AG04450 (cell line): ENCODE data around the gene CDK11A. TPM values are rescaled to one million over a fixed set of nuclear protein-coding genes. Genes with fewer than 3 reads are reported as not detected.
"Not testable (repeated sequence)": the region's sequence is repeated elsewhere in the genome, so short reads cannot be mapped to it uniquely, and the experiment has no call there.

Experiments used
- CTCF ChIA-PET: fragments of 300-600, 350-600 bp; formaldehyde crosslinking; extraction: SDS; loops from one replicate; lab custom pipeline; 2022; ENCODE audit warnings: antibody characterized with exemption, inconsistent platforms; lab: Charles Lee
- POLR2A ChIA-PET: fragments of 350-600 bp; formaldehyde crosslinking; extraction: SDS; loops from one replicate; lab custom pipeline; 2021; ENCODE audit warnings: antibody characterized with exemption, inconsistent platforms; lab: Yijun Ruan, JAX
- DNase-seq: peaks from one replicate; pipeline ENCODE4 v3.0.0-alpha.2; 2011; ENCODE audit warnings: low read depth, low spot score
- H3K27ac ChIP-seq: one replicate; pipeline ENCODE4 v1.5.1; 2012; ENCODE audit warnings: low read depth, low read length, control low read depth
- H3K27me3 ChIP-seq: one replicate; pipeline ENCODE4 v1.6.0; 2012; ENCODE audit warnings: low read length; ENCODE audit not compliant: control insufficient read depth, insufficient read depth
- H3K4me3 ChIP-seq: 2 replicates; pipeline ENCODE4 v1.5.1; 2011; ENCODE audit warnings: mild to moderate bottlenecking, low read depth, low read length, control low read depth
- H3K9me3 ChIP-seq: 2 replicates; pipeline ENCODE4 v1.5.1; 2012; ENCODE audit warnings: low read length; ENCODE audit not compliant: control insufficient read depth, insufficient read depth
- CTCF ChIP-seq: IDR thresholded peaks from 2 replicates; pipeline ENCODE4 v1.5.1; 2011; ENCODE audit warnings: low read depth, low read length, control low read depth, inconsistent platforms
- polyA plus RNA-seq: library from polyadenylated mRNA; depleted of rRNA; stranded (reverse); fragments of >200 nt; gene quantifications from 2 replicates; pipeline ENCODE4 v1.2.3, GENCODE V29; 2011

The CDK11A gene
- polyA plus RNA-seq, 1 experiment = 6.0 TPM

GRCh38 chr1:1754051-1754815, 30.1 kb upstream of the CDK11A start:
- ChIA-PET CTCF (no interaction called here), POLR2A (no interaction called here)
- H3K27ac ChIP-seq = no peak overlapping the region
- no peaks in the 10 kb centered on the region; the same call in 1 of the 2 replicates for H3K9me3 ChIP-seq
- no peak for TF ChIP-seq CTCF
- no peak overlapping the region for H3K4me3 ChIP-seq
- no peaks in the 10 kb centered on the region for H3K27me3 ChIP-seq
- DNase-seq = no peak

GRCh38 chr1:1753607-1754005, 29.4 kb upstream of the CDK11A start:
- POLR2A ChIA-PET = no interaction called here
- no peaks in the 10 kb centered on the region for H3K27me3 ChIP-seq
- CTCF ChIA-PET = no interaction called here
- no peaks in the 10 kb centered on the region; the same call in 1 of the 2 replicates for H3K9me3 ChIP-seq
- no peak overlapping the region for H3K27ac ChIP-seq
- TF ChIP-seq CTCF = no peak
- H3K4me3 ChIP-seq = no peak overlapping the region
- DNase-seq = no peak

GRCh38 chr1:1752636-1753606, 28.8 kb upstream of the CDK11A start:
- no peak for TF ChIP-seq CTCF
- Histone ChIP-seq H3K9me3 (no peaks in the 10 kb centered on the region; the same call in 1 of the 2 replicates), H3K27ac (no peak overlapping the region), H3K27me3 (no peaks in the 10 kb centered on the region), H3K4me3 (no peak overlapping the region)
- ChIA-PET POLR2A (no interaction called here), CTCF (no interaction called here)
- no peak for DNase-seq

- CTCF ChIA-PET = no interaction called here
- TF ChIP-seq CTCF = no peak
- Histone ChIP-seq H3K4me3 (no peak overlapping the region), H3K9me3 (no peaks in the 10 kb centered on the region; the same call in 1 of the 2 replicates), H3K27me3 (no peaks in the 10 kb centered on the region), H3K27ac (no peak overlapping the region)
- DNase-seq = no peak
- POLR2A ChIA-PET = no interaction called here
These were observed 28.0 kb upstream of the CDK11A start for GRCh38 chr1:1752190-1752589.

- DNase-seq, H3K27ac ChIP-seq, H3K4me3 ChIP-seq, H3K27me3 ChIP-seq, CTCF ChIA-PET, POLR2A ChIA-PET, H3K9me3 ChIP-seq: not testable (repeated sequence)
These were observed 25.8 kb upstream of the CDK11A start for GRCh38 chr1:1749941-1750340.
